Stimulated activated CD4-positive, alpha-beta T cell treated with anti-CD3 and anti-CD28 coated beads, TNF-alpha, amount 100 ng/mL, for 1 hour (primary cell): ENCODE data around the gene ATG5.
"Not testable (repeated sequence)": the region's sequence is repeated elsewhere in the genome, so short reads cannot be mapped to it uniquely, and the experiment has no call there.

Experiments
- DNase-seq, 3 donors: peaks; one replicate each; pipeline ENCODE4 v3.0.0-alpha.2; 2020; ENCODE audit warnings: low read depth in 3 of 3, low spot score in 1 of 3

Gene ATG5

DNA sequence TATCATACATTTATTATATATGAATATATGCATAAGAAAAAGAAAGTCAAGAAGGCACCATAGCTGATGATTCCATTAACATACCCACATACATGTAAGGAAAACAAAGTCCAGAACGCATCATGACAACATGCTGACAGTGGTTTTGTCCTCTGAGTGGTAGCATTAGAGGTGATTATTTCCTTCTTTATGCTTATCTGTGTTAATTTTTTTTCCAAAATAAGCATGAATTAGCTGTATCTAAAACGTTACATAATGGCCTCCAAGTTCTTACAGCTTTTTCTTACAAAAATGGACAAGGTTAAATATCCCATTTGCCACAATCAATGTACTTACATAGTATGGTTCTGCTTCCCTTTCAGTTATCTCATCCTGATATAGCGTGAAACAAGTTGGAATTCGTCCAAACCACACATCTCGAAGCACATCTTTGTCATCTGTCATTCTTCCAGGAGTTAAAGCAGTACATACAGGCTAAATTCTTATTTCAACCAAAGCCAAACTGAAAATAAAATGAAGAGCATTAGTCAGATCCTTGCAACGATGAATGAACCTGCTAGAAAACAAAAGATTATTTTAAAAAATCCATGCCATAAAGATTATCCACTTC lies 9.7 kb downstream of the ATG5 start:
- no peak for DNase-seq

DNA sequence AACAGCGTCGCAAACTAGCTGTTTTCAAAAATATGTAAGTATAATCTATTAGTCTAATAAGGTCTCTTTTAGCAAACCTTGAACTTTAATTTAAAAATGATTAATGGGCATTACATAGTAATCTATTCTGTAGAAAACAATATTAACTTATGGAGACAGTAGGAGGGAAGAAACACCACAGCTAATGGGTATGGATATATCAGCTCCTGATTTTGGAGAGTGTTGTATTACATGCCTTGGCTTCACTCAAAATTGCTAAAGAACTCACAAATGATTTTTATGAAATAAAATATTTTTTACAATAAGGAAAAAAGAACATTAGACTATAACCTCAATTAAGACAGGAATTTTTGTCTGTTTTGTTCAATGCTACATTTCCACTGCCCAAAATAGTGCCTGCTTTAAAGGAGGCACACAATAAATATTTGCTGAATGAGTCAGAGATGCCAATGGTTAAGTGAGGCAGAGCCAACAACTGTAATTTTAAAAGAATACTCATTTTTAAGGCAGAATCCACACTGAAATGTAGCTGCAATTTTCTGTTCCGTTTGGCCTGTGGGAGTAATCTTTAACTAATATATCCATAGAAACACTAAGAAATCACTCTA lies 15.7 kb downstream of the ATG5 start:
- no peak for DNase-seq

DNA sequence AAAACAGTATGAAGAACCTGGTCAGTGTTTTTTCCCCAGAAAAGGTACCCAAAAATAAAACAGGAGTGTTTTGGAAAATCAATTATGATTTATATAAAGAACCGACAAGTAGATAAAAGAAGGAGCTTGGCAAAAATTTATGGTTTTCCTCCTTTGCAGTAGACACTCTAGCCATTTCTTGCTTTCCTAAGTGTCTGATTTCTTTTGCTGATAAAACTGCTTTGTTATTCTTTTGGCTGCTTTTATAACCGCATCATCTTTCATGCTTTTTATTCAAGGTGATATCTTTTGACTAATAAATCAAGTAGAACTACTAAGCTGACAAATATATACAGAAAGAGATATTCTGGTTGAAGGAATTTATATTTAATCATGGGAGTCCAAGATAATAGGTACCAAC lies 16.6 kb downstream of the ATG5 start:
- no peak for DNase-seq

DNA sequence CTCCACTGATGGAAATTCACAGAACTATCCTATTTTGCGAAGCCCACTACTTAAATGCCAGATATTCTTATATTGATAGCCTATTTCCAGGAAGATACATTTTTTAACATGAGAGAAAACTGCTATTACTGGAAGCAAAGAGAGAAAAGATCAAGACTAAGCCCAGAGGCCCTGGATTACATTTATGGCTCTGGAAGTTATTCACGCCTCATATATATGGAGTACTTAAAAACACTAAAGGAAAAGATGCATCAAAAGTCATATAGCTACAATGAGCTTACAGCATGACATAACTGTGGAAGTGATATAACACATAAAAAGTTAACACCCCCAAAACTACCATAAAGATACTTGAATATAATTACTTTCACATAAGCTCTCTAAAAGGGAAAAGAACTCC lies 19.8 kb downstream of the ATG5 start:
- no peak for DNase-seq

GRCh38 chr6:106300944-106301343 lies 24.6 kb downstream of the ATG5 start:
- no peak for DNase-seq

DNA sequence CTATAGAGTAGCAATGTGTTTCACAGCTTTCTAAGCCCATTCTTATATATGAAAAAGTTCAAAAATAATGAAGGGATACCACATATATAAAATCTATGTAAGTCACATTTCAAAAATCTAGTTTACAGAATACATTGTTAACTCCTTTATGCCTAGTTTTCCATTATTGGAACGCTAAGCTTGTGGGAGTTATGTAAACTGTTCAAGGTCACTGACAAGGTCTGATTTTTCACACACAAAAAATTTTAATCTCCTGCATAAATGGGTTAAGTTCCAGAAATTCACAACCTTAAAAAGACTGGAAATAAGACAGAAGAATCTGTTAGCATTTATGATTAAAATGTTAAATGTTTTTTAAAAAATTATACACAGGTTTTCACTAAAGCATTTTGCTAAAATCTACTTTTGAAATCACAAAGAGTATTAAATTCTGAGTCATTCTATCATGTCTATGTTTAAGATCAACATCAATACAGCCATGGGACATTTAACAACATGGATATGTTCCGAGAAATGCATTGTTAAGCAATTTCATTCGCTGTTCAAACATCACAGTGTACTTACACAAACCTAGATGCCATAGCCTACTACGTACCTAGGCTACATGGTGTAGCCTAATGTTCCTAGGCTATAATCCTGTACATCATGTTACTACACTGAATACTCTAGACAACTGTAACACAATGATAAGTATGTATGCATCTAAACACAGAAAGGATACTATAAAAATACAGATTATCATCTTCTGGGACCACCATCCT lies 25.4 kb downstream of the ATG5 start:
- no peak for DNase-seq

GRCh38 chr6:106293116-106293515 lies 32.4 kb downstream of the ATG5 start:
- no peak for DNase-seq

DNA sequence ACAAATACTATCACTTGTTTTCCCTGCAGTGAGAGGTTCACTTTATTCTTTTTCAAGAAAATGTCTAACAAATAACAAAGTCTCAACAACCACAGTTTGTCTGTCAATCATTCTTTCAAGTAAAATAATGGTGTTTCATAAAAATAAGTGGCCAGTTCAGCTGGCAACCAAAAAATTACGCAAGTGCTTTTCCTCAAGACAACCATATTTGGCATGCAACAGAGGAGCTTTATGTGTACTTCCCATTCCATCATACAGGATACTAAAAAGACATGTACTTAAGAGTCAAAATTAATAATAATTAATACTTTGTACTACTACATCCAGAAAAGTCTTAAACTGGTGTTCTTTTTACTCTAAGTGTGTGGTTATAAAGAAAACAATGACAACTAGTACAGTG lies 34.6 kb downstream of the ATG5 start:
- no peak for DNase-seq

DNA sequence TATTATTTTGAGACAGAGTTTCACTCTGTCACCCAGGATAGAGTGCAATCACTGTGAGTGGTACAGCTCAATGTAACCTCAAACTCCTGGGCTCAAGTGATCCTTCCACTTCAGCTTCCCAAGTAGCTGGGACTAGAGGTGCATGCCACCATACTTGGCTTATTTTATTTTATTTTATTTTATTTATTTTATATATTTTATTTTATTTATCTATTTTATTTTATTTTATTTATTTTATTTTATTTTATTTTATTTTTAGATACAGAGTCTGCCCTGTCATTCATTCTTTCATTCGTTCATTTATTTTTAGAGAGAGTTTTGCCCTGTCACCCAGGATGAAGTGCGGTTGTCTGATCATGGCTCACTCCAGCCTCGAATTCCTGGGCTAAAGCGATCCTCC lies 35.5 kb downstream of the ATG5 start:
- DNase-seq: no peak

GRCh38 chr6:106287215-106287614 lies 38.3 kb downstream of the ATG5 start:
- DNase-seq: no peak

- no peak for DNase-seq
Measured at GRCh38 chr6:106286746-106287145, 38.8 kb downstream of the ATG5 start.

DNA sequence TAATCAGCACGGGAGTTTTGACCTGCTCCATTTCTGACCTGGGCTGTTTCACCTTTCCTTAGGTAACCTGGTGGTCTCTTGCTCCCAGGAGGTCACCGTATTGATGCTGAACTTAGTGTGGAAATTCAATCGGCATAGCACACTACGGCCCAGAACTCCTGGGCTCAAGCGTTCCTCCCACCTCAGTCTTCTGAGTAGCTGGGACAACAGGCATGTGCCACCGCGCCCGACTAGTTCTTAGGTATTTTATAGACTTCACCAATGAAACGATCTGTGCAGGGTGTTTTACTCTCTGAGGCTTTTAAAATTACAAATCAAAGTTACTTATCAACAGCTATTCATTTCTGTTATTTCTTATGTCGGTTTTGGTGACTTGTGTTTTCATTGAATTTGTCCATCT lies 42.1 kb downstream of the ATG5 start:
- DNase-seq: no peak

DNA sequence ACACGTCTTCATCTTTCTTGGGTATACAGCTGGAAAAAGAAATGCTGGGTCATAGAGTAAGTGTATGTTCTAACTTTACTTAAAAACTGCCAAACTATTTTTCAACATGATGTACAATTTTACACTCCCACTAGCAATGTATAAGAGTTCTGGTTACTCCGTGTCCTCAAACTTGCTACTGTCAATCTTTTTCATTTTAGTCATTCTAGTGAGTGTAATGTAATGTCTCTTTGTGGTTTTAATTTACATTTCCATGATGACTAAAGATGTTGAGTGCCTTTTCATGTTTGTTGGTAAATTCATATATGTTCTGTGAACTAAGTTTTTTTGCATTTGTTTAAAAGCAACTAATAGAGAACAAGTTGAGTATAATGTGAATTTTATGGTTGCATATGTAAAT lies 43.9 kb downstream of the ATG5 start:
- no peak for DNase-seq

- DNase-seq: no peak
Measured at GRCh38 chr6:106281088-106281487, 44.5 kb downstream of the ATG5 start.

- no peak for DNase-seq
Measured at GRCh38 chr6:106279179-106279578, 46.4 kb downstream of the ATG5 start.

DNA sequence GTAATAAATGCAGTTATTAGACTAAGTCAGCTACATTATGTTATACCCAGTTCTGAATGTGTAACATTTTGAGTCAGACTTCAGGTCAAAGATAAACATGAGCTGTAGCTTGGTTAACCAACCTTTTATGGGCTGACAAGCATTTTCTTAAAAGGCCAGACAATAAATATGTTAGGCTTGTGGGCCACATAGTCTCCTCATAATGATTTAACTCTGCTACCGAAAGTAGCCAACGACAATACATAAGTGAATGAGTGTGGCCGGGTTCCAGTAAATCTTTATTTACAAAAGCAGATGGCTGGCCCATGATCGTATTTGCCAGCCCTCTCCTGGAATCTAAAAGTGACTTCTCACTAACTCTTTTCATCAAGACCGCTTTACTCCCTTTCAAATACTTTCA lies 49.9 kb downstream of the ATG5 start:
- DNase-seq: no peak

- no peak for DNase-seq
Measured at GRCh38 chr6:106273087-106273486, 52.5 kb downstream of the ATG5 start.

- DNase-seq: no peak
Measured at GRCh38 chr6:106272287-106272686, 53.3 kb downstream of the ATG5 start.

DNA sequence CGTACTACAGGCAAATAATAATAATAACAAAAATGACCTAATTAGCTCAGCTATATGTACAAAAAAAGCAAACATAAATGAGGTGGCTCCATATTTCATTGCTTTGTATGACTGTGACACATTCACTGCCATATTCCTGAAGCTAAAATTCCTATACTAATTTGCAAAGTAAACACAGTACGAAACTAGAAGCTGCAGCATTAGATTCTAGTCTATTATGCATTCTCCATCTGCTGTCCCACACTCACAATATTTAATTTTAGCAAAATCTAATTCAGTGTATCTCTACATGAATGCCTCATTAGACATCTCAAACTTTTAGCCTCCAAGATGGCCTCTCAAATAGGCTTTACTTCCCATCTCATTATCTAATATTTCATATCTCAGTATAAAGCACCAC lies 55.1 kb downstream of the ATG5 start:
- no peak for DNase-seq

DNA sequence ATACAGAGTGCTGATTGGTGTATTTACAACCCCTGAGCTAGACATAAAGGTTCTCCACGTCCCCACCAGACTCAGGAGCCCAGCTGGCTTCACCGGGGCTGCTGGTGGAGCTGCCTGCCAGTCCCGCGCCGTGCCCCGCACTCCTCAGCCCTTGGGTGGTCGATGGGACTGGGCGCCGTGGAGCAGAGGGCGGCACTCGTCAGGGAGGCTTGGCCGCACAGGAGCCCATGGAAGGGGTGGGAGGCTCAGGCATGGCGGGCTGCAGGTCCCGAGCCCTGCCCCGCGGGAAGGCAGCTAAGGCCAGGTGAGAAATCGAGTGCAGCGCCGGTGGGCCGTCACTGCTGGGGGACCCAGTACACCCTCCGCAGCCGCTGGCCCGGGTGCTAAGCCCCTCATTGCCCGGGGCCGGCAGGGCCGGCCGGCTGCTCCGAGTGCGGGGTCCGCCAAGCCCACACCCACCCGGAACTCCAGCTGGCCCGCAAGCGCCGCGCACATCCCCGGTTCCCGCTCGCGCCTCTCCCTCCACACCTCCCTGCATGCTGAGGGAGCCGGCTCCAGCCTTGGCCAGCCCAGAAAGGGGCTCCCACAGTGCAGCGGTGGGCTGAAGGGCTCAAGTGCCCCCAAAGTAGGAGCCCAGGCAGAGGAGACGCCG lies 56.2 kb downstream of the ATG5 start:
- DNase-seq: not testable (repeated sequence)

GRCh38 chr6:106268500-106268899 lies 57.1 kb downstream of the ATG5 start:
- not testable (repeated sequence) for DNase-seq

- not testable (repeated sequence) for DNase-seq
Measured at GRCh38 chr6:106264433-106264832, 61.1 kb downstream of the ATG5 start.
